Vagina (tissue), 2 donors: ENCODE data around the gene MTUS2.

Source experiments
- POLR2A ChIP-seq, 2 donors: fragments of 450-650 bp; IDR thresholded peaks; one replicate each; pipeline ENCODE4 v1.6.1; 2017; ENCODE audit warnings: antibody characterized with exemption in 2 of 2, mild to moderate bottlenecking in 2 of 2, moderate library complexity in 2 of 2
- POLR2AphosphoS5 ChIP-seq, 2 donors: sonication (generic); formaldehyde crosslinking; IDR thresholded peaks; one replicate each; pipeline ENCODE4 v1.9.0; 2017; ENCODE audit warnings: antibody characterized with exemption in 2 of 2, mild to moderate bottlenecking in 2 of 2, low read depth in 1 of 2; ENCODE audit not compliant: insufficient read depth in 1 of 2
- TF ChIP-seq, protein P1 (sequence below), 3 experiments: fragments of 450-650 bp in 2 of 3; fragments of 200-600 bp in 1 of 3; sonication (generic) in 1 of 3; IDR thresholded peaks; one replicate each; pipeline ENCODE4 v1.5.1; 2017 to 2019; ENCODE audit warnings: antibody characterized with exemption in 3 of 3, mild to moderate bottlenecking in 2 of 3, moderate library complexity in 2 of 3

DNA sequence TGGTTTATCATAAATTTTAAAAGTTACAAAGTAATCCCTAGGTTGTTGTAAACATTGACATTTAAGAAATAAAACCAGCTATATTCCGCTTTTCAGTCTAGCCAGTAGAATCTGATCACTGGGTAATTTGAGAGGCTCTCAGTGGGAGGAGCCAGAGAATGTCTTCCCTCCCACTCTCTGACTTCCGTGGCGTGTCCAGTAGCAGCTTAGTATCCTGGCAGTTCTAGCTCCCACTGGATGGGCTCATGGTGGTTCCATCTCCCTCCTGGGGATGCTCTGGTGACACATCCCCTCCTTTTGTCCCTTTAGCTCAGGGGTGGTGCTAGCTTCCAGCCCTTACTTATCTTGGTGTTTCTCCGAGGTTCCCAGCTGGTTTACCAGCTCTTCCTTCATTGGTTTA lies 34.5 kb downstream of the MTUS2 start:
- TF ChIP-seq, protein P1, sequence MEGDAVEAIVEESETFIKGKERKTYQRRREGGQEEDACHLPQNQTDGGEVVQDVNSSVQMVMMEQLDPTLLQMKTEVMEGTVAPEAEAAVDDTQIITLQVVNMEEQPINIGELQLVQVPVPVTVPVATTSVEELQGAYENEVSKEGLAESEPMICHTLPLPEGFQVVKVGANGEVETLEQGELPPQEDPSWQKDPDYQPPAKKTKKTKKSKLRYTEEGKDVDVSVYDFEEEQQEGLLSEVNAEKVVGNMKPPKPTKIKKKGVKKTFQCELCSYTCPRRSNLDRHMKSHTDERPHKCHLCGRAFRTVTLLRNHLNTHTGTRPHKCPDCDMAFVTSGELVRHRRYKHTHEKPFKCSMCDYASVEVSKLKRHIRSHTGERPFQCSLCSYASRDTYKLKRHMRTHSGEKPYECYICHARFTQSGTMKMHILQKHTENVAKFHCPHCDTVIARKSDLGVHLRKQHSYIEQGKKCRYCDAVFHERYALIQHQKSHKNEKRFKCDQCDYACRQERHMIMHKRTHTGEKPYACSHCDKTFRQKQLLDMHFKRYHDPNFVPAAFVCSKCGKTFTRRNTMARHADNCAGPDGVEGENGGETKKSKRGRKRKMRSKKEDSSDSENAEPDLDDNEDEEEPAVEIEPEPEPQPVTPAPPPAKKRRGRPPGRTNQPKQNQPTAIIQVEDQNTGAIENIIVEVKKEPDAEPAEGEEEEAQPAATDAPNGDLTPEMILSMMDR (IDR thresholded peaks at IDR 0.05) = no peak
- no peak for TF ChIP-seq POLR2AphosphoS5 (IDR thresholded peaks at IDR 0.05; ENCODE audit: insufficient read depth in 1 of 2, low read depth in 1 of 2)
- no peak for TF ChIP-seq POLR2A (IDR thresholded peaks at IDR 0.05)
